H9 (cell line): ENCODE results near the gene MAP3K12. TPM values are rescaled to one million over a fixed set of nuclear protein-coding genes. Genes with fewer than 3 reads are reported as not detected.

Experiments
- DNase-seq: peaks from one replicate; pipeline ENCODE4 v3.0.0-alpha.2; 2017
- H2AFZ ChIP-seq: one replicate; pipeline ENCODE4 v1.6.1; 2013; ENCODE audit warnings: mild to moderate bottlenecking, low read length, control low read depth, moderate library complexity
- H2AK5ac ChIP-seq: 2 replicates; pipeline ENCODE4 v1.6.1; 2013; ENCODE audit warnings: low read length, control low read depth, mixed read lengths; ENCODE audit not compliant: insufficient read length
- H2BK120ac ChIP-seq: one replicate; pipeline ENCODE4 v1.6.1; 2013; ENCODE audit warnings: low read depth, mild to moderate bottlenecking, low read length, control low read depth, inconsistent platforms; ENCODE audit not compliant: poor library complexity, severe bottlenecking
- H2BK12ac ChIP-seq: 2 replicates; pipeline ENCODE4 v1.6.1; 2013; ENCODE audit warnings: low read length, control low read depth, mixed read lengths, low read depth; ENCODE audit not compliant: insufficient read length
- H2BK15ac ChIP-seq: 2 replicates; pipeline ENCODE4 v1.6.1; 2013; ENCODE audit warnings: low read depth, low read length, control low read depth
- H2BK20ac ChIP-seq: one replicate; pipeline ENCODE4 v1.6.1; 2013; ENCODE audit warnings: low read depth, mild to moderate bottlenecking, low read length, control low read depth, inconsistent platforms; ENCODE audit not compliant: poor library complexity, severe bottlenecking
- H2BK5ac ChIP-seq: 2 replicates; pipeline ENCODE4 v1.6.1; 2013; ENCODE audit warnings: low read length, control low read depth, mixed read lengths; ENCODE audit not compliant: insufficient read length
- H3K14ac ChIP-seq: 2 replicates; pipeline ENCODE4 v1.6.1; 2013; ENCODE audit warnings: low read length, control low read depth; ENCODE audit not compliant: insufficient read depth
- H3K18ac ChIP-seq: 2 replicates; pipeline ENCODE4 v1.6.1; 2013; ENCODE audit warnings: low read depth, mild to moderate bottlenecking, mixed read lengths, low read length, control low read depth; ENCODE audit not compliant: insufficient read length
- H3K23ac ChIP-seq: 2 replicates; pipeline ENCODE4 v1.6.1; 2013; ENCODE audit warnings: low read length, control low read depth, mixed read lengths, low read depth; ENCODE audit not compliant: insufficient read length
- H3K23me2 ChIP-seq: 2 replicates; pipeline ENCODE4 v1.6.1; 2013; ENCODE audit warnings: low read depth, mild to moderate bottlenecking, mixed read lengths, low read length, control low read depth; ENCODE audit not compliant: insufficient read length, poor library complexity, severe bottlenecking
- H3K27ac ChIP-seq: 2 replicates; pipeline ENCODE4 v1.5.1; 2013; ENCODE audit warnings: low read length, control low read depth, mixed read lengths, low read depth; ENCODE audit not compliant: insufficient read length
- H3K27me3 ChIP-seq: 2 replicates; pipeline ENCODE4 v1.6.1; 2013; ENCODE audit warnings: low read length, control low read depth, inconsistent platforms; ENCODE audit not compliant: insufficient read depth
- H3K4ac ChIP-seq: 2 replicates; pipeline ENCODE4 v1.6.1; 2013; ENCODE audit warnings: low read depth, mild to moderate bottlenecking, control low read depth, inconsistent platforms, low read length, moderate library complexity
- H3K4me1 ChIP-seq: 2 replicates; pipeline ENCODE4 v1.6.1; 2013; ENCODE audit warnings: low read length, control low read depth, inconsistent platforms; ENCODE audit not compliant: insufficient read depth
- H3K4me2 ChIP-seq: 2 replicates; pipeline ENCODE4 v1.6.1; 2013; ENCODE audit warnings: low read length, control low read depth, mixed read lengths; ENCODE audit not compliant: insufficient read length, insufficient read depth
- H3K56ac ChIP-seq: 2 replicates; pipeline ENCODE4 v1.6.1; 2013; ENCODE audit warnings: low read depth, mild to moderate bottlenecking, mixed read lengths, low read length, control low read depth; ENCODE audit not compliant: insufficient read length
- H3K79me1 ChIP-seq: 2 replicates; pipeline ENCODE4 v1.6.1; 2013; ENCODE audit warnings: low read depth, mild to moderate bottlenecking, moderate library complexity, low read length, control low read depth, inconsistent platforms; ENCODE audit not compliant: insufficient read depth, poor library complexity, severe bottlenecking
- H3K79me2 ChIP-seq: 2 replicates; pipeline ENCODE4 v1.6.1; 2013; ENCODE audit warnings: low read length, control low read depth, inconsistent platforms; ENCODE audit not compliant: insufficient read depth
- H3K9ac ChIP-seq: 2 replicates; pipeline ENCODE4 v1.6.1; 2013; ENCODE audit warnings: low read length, control low read depth, mixed read lengths; ENCODE audit not compliant: insufficient read length; ENCODE audit errors: extremely low read depth
- H3K9me3 ChIP-seq: one replicate; pipeline ENCODE4 v1.6.1; 2013; ENCODE audit warnings: low read depth, low read length, inconsistent platforms; ENCODE audit not compliant: control insufficient read depth
- H3T11ph ChIP-seq: one replicate; pipeline ENCODE4 v1.6.1; 2013; ENCODE audit warnings: mild to moderate bottlenecking, low read length, control low read depth, inconsistent platforms
- H4K20me1 ChIP-seq: one replicate; pipeline ENCODE4 v1.6.1; 2013; ENCODE audit not compliant: control insufficient read depth, insufficient read length, insufficient read depth
- H4K5ac ChIP-seq: 2 replicates; pipeline ENCODE4 v1.6.1; 2013; ENCODE audit warnings: low read depth, mild to moderate bottlenecking, mixed read lengths, low read length, control low read depth; ENCODE audit not compliant: insufficient read length
- H4K8ac ChIP-seq: replicated peaks from 2 replicates; pipeline ENCODE4 v1.6.1; 2013; ENCODE audit warnings: low read length, control low read depth, mixed read lengths, low read depth; ENCODE audit not compliant: insufficient read length
- H4K91ac ChIP-seq: 2 replicates; pipeline ENCODE4 v1.6.1; 2013; ENCODE audit warnings: low read depth, mild to moderate bottlenecking, moderate library complexity, mixed read lengths, low read length, control low read depth; ENCODE audit not compliant: insufficient read length
- H3K27ac Mint-ChIP-seq, 3 experiments: 2 replicates in 2 of 3; 3 replicates in 1 of 3; pipeline ENCODE4 v1.8.0; 2020 to 2021; ENCODE audit warnings: mixed read lengths in 3 of 3, mild to moderate bottlenecking in 1 of 3, moderate library complexity in 1 of 3
- H3K27me3 Mint-ChIP-seq: 2 replicates; pipeline ENCODE4 v1.8.0; 2021; ENCODE audit warnings: low read depth, mild to moderate bottlenecking, moderate library complexity, mixed read lengths
- H3K36me3 Mint-ChIP-seq, 3 experiments: 2 replicates in 2 of 3; 3 replicates in 1 of 3; pipeline ENCODE4 v1.8.0; 2020 to 2021; ENCODE audit warnings: low read depth in 3 of 3, mixed read lengths in 3 of 3; ENCODE audit not compliant: insufficient read depth in 1 of 3
- H3K4me1 Mint-ChIP-seq, 2 experiments: 2 replicates each; pipeline ENCODE4 v1.8.0; 2020; ENCODE audit warnings: mixed read lengths in 2 of 2
- H3K4me3 Mint-ChIP-seq, 2 experiments: 2 replicates in 1 of 2; 3 replicates in 1 of 2; pipeline ENCODE4 v1.8.0; 2020 to 2021; ENCODE audit warnings: mild to moderate bottlenecking in 2 of 2, mixed read lengths in 2 of 2, moderate library complexity in 1 of 2
- H3K9me3 Mint-ChIP-seq, 2 experiments: 2 replicates in 1 of 2; 3 replicates in 1 of 2; pipeline ENCODE4 v1.8.0; 2020; ENCODE audit warnings: mild to moderate bottlenecking in 2 of 2, mixed read lengths in 2 of 2, moderate library complexity in 1 of 2
- CTCF ChIP-seq: fragments of 200-600 bp; sonication (generic); conservative IDR thresholded peaks from 3 replicates; pipeline ENCODE4 v1.8.0; 2021; ENCODE audit warnings: antibody characterized with exemption, mild to moderate bottlenecking
- WGBS: extraction: QIAGEN DNeasy Blood & Tissue Kit; methylation state at CpG from one replicate; pipeline ENCODE4 v1.1.7; 2013; ENCODE audit warnings: missing lambda C conversion rate, low lambda C conversion rate, mixed read lengths; ENCODE audit not compliant: insufficient read length; ENCODE audit errors: extremely low coverage; 5-methylcytosine and 5-hydroxymethylcytosine counted together
- total RNA-seq: library from RNA; stranded (reverse); gene quantifications from 2 replicates; pipeline ENCODE4 v1.2.1, GENCODE V29; 2021

MAP3K12 gene
- total RNA-seq, 1 experiment from 2014 or later = 22.3 TPM

- H3K4ac ChIP-seq = no peak overlapping the region
- H2BK5ac ChIP-seq = no peak overlapping the region
- no peaks in the 10 kb centered on the region for H3K27me3 ChIP-seq
- no peak for TF ChIP-seq CTCF
- H3K14ac ChIP-seq = no peak overlapping the region
- H3K9ac ChIP-seq = peak overlapping the region; percentile 27
- Mint-ChIP-seq H3K4me3 (peak overlapping the region; percentile 86 to 90), H3K36me3 (peaks cover 19 to 43% (median 26%) of the 10 kb centered on the region in 3 experiments), H3K27me3 (no peaks in the 10 kb centered on the region), H3K9me3 (no peaks in the 10 kb centered on the region), H3K27ac (peak overlapping the region in 2 of 3 experiments; percentile 94 to 98; a peak in 6 of 7 replicates), H3K4me1 (peaks cover 31 to 36% of the 10 kb centered on the region in 2 experiments)
- H4K5ac ChIP-seq = no peak overlapping the region
- no peak overlapping the region for H3T11ph ChIP-seq
- H2AK5ac ChIP-seq = no peak overlapping the region
- no peak overlapping the region for H3K56ac ChIP-seq
- no peak overlapping the region for H2BK120ac ChIP-seq
- no peak for DNase-seq
- H3K27ac ChIP-seq = no peak overlapping the region
- no peak overlapping the region for H4K8ac ChIP-seq
- WGBS = no CpG with 5 or more reads among the region's 10 CpGs
- no peaks in the 10 kb centered on the region; the same call in 1 of the 2 replicates for H3K79me2 ChIP-seq
- peaks cover 7% of the 10 kb centered on the region for H3K79me1 ChIP-seq
- H2AFZ ChIP-seq = no peak overlapping the region
- H2BK20ac ChIP-seq = no peak overlapping the region
- H3K9me3 ChIP-seq = no peaks in the 10 kb centered on the region
- H3K18ac ChIP-seq = no peak overlapping the region
- H3K23me2 ChIP-seq = peaks cover 20% of the 10 kb centered on the region
- no peak overlapping the region for H2BK12ac ChIP-seq
- H2BK15ac ChIP-seq = no peak overlapping the region
- H4K20me1 ChIP-seq = no peaks in the 10 kb centered on the region
- H3K4me2 ChIP-seq = peak overlapping the region; percentile 59
- no peak overlapping the region for H3K23ac ChIP-seq
- H4K91ac ChIP-seq = no peak overlapping the region
- H3K4me1 ChIP-seq = peaks cover 6% of the 10 kb centered on the region; the same call in 1 of the 2 replicates
Measured at GRCh38 chr12:53501615-53502181, 2.4 kb upstream of the MAP3K12 start.
